Subcutaneous preadipocyte (primary cell): ENCODE results near the gene BABAM1. TPM values are rescaled to one million over a fixed set of nuclear protein-coding genes. Genes with fewer than 3 reads are reported as not detected.

Source experiments
- total RNA-seq: library from RNA; depleted of rRNA; stranded (reverse); fragments of >200 nt; gene quantifications from 2 replicates; pipeline ENCODE4 v1.2.3, GENCODE V29; 2012

Gene BABAM1
- total RNA-seq: 91.7 and 105 TPM in 2 replicates

DNA sequence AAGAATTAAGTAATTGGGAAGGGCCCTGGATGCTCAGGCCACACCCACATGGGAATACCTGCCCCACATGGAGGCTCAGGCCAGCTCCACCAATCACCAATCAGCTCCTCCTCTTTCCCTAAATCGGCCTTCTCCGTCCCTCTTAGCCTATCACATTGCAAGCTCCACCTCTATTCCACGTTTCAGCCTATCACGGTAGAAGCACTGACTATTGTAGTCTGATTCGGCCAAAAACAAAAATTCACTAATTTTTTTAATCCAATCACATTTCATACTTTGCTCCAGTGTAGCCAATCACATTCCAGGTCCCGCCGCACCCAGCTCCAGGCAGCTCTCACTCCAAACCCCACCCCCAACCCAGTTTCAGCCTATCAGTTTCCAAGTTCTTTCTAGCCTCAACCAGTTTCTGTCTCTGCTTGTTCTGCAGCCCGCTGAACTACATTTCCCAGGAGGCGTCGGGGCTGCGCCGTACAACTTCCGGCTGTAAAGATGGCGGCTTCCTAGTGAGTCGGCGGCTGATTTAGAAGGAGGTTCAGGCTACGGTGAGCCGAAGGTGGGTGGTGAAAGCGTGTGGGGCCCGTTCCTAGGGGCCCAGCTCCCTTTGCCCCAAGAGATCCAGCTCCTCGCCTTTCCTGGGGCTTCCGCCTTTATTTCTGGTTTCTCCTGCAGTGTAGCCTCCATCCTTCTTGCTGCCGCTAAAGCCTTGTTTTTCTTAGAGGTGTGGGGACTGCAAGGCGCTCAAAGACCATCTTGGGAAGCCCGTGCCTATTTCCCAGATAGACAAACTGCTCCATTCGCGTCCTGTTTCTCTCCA is at the start of gene BABAM1:
BABAM1 (plus strand) TSS at position 469 of the 814 bp plus-strand sequence. CDS start 1,364 bp downstream, outside the sequence.

DNA sequence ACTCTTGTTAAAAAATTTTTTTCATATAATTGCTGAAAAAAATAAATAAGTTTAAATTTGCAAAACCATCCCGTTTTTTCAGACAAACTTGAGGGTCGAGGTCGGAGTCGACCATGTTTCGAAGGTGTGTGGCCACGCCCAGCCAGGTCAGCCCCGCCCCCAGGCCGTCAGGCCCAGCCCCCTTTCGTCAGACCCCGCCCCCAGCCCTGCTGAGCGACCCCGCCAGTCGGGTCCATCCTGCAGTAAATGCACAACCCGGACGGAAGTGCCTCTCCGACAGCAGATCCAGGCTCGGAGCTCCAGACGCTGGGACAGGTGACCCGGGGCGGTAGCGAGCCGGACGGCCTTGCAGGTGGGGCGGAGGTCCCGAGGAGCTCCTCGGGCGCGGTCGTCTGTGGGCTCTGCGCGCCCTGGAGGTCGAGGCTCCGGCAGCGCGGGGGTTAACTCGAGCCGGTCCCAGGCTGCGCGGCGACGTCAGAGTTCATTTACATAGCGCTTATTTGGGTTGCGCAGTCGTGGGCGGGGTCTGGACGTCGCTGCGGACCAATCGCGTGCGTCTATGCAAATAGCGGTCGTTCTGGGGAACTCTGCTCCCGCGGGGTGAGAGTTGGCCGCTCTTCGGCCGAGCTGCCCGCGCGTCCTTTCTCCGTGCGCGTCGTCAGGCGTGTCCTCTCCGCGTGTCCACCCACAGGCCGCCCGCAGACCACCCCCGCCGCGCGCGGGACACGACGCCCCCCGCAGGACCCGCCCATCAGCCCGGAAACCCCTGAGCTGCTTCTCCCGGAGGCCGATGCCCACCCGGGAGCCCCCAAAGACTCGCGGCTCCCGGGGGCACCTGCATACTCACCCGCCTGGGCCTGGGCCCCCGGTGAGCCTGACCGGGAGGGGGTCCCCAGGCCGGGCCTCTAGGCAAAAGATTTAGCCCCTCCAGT is 41.0 kb upstream of the BABAM1 start, which contains the start of gene OCEL1:
OCEL1 (plus strand) TSS at position 225 of the 932 bp plus-strand sequence; CDS start at position 247, 22 bp downstream.

GRCh38 chr19:17245535-17245984 is 21.7 kb upstream of the BABAM1 start, which contains the start of gene NR2F6:
TSS of gene NR2F6 (minus strand) at chr19:17245919. CDS start at chr19:17245220, 699 bp downstream.

GRCh38 chr19:17264641-17264979 is 2.6 kb upstream of the BABAM1 start, which contains the start of gene USHBP1:
TSS of gene USHBP1 (minus strand) at chr19:17264745. CDS start at chr19:17264299, 446 bp downstream.

DNA sequence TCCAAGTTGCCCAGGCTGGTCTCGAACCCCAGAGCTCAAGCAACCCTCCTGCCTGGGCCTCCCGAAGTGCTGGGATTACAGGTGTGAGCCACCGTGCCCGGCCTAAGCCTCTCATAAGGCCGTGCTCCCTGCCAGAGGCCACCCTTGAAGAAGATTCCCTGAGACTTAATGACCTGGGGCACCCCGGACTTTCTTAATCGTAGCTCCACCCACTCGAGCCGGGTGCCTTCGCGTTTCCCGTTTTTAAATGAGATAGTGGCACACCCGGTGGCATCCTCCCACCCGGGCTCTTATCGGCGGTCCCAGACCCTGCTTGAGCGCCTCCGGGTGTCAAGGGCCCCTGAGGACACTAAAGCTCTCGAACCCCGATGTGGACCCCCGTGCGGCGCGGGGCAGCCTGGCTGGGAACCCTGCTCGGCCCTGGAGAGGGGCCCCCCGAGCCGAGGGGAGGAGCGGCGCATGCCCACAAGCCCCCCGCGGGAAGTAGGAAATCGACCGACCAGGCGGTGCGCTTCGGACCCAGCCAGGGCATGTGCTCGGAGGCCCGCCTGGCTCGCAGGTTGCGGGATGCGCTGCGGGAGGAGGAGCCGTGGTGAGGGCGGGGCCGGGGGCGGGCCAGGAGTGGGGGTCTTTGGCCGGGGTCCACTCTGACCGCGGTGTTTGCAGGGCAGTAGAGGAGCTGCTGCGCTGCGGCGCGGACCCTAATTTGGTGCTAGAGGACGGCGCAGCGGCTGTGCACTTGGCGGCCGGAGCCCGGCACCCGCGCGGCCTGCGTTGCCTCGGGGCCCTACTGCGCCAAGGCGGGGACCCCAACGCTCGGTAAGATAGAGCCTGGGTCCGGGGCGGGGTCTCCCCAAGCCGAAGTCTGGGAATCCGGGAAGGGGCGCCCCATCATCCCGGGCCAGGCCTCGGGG is 14.4 kb downstream of the BABAM1 start, which contains the start of gene ANKLE1:
ANKLE1 (plus strand) TSS at position 511 of the 914 bp plus-strand sequence; CDS start at position 531, 20 bp downstream.

DNA sequence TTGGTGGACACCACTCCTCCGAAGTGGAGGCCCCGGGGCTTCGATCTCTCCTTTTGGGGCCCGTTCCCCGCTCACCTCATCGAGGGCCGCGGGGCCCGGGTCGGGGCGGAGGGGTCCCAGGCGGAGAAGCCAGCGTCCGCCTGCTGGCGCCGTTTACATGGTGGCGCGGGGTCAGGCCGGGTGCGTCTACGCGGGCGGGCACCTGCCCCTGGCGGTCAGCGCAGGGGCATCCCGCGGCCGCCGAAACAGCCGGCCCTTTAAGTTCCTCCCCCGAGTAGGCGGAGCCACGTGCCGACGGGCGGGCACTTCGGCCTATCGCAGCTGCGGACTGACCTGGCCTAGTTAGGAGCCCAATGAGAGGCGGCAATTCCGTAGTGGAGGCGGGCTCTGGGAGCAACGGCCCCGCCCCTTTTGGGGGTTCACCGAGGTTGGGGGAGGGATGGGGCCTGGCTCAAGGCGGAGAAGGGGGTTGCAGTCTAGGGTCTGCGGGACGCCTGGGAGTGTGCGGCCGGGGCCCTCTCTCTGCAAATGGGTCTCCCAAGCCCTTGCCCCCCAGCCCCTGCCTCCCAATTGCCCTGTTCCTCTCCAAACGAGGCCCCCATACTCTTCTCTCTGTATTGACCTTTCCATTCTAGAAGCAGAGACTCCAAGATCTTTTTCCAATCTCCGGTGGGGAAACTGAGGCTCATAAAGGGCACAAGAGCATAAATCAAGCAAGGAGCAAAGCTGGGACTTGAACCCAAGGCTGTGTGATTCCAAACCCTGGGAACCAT is 36.1 kb downstream of the BABAM1 start, which contains the start of gene ABHD8:
ABHD8 (minus strand) TSS at position 259 of the 773 bp plus-strand sequence. CDS start 1,809 bp downstream, outside the sequence.

GRCh38 chr19:17305517-17306284 is 38.5 kb downstream of the BABAM1 start, which contains the start of gene MRPL34:
TSS of gene MRPL34 (plus strand) at chr19:17305872. CDS start at chr19:17305893, 21 bp downstream.

DNA sequence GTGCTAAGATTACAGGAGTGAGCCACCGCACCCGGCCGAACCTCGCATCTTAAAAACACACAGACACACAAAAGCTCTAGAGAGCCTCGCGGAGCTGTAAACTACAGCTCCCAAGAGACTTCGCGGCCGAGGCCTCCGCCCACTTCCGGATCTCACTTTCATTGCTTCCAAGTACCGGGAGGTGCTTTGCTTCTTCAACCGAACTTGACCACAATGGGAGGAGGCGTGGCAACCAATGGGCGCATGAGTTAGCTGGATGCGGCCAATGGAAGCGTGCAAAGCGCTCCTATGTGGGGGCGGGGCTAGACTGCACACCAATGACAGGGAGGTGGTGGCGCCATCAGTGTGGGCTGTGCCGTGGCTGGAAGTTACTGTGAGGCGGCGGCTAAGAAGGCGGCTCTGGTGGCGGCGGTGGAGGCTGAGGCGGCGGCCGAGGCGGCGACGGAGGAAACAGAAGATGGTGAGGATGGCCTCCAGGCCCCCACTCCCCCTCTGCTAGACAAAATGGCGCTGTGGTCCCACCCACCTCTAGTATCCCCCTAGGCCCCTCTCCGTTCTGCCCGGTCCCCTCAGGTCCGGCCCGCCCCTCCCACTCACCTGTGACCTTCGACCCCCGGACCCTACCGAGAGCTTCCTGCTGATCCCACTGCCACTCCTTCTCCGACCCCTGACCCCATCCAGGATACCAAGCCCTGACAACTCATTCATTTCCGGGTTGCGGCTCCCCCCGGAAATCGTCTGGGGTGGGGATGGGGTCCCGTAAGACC is 42.1 kb downstream of the BABAM1 start, which contains the start of gene DDA1:
DDA1 (plus strand) TSS at position 366 of the 767 bp plus-strand sequence; CDS start at position 458, 92 bp downstream.

Other genes with a start within 250 kb of the BABAM1 start
- gene CPAMD8, start 240.6 kb upstream of the BABAM1 start, total RNA-seq: 0.20 and 0.73 TPM in 2 replicates
- gene HAUS8, start 192.0 kb upstream of the BABAM1 start, total RNA-seq: 3.3 and 6.3 TPM in 2 replicates
- gene MYO9B, start 191.7 kb upstream of the BABAM1 start, total RNA-seq: 71.3 and 85.0 TPM in 2 replicates
- gene USE1, start 52.1 kb upstream of the BABAM1 start, total RNA-seq: 16.2 and 22.8 TPM in 2 replicates
- gene OCEL1, start 41.2 kb upstream of the BABAM1 start, total RNA-seq: 2.5 and 2.9 TPM in 2 replicates
- gene NR2F6, start 21.5 kb upstream of the BABAM1 start, total RNA-seq: 26.8 and 40.1 TPM in 2 replicates
- under 0.01 TPM in 1 of 2 replicates, not detected in the other for gene USHBP1, start 2.7 kb upstream of the BABAM1 start, total RNA-seq
- 0.37 and 0.39 TPM in 2 replicates for gene ANKLE1, start 14.5 kb downstream of the BABAM1 start, total RNA-seq
- gene ABHD8, start 36.0 kb downstream of the BABAM1 start, total RNA-seq: 6.6 and 9.0 TPM in 2 replicates
- gene MRPL34, start 38.4 kb downstream of the BABAM1 start, total RNA-seq: 29.1 and 30.9 TPM in 2 replicates
- gene DDA1, start 42.1 kb downstream of the BABAM1 start, total RNA-seq: 7.7 and 15.4 TPM in 2 replicates
- gene ANO8, start 67.4 kb downstream of the BABAM1 start, total RNA-seq: 4.8 and 5.1 TPM in 2 replicates
- gene GTPBP3, start 70.1 kb downstream of the BABAM1 start, total RNA-seq: 10.3 and 18.8 TPM in 2 replicates
- gene PLVAP, start 109.9 kb downstream of the BABAM1 start, total RNA-seq: not detected in 2 replicates
- gene CCDC194, start 126.8 kb downstream of the BABAM1 start, total RNA-seq: not detected in 2 replicates
- 0.20 and 1.8 TPM in 2 replicates for gene BST2, start 138.2 kb downstream of the BABAM1 start, total RNA-seq
- gene MVB12A, start 152.6 kb downstream of the BABAM1 start, total RNA-seq: 45.7 and 49.2 TPM in 2 replicates
- gene TMEM221, start 181.2 kb downstream of the BABAM1 start, total RNA-seq: not detected in 2 replicates
- gene NXNL1, start 193.5 kb downstream of the BABAM1 start, total RNA-seq: not detected in 2 replicates
- gene SLC27A1, start 203.1 kb downstream of the BABAM1 start, total RNA-seq: 15.8 and 26.1 TPM in 2 replicates
- gene PGLS, start 244.2 kb downstream of the BABAM1 start, total RNA-seq: 49.9 and 60.6 TPM in 2 replicates